Caco-2 (cell line): ENCODE results near the gene FOXRED1. TPM values are rescaled to one million over a fixed set of nuclear protein-coding genes. Genes with fewer than 3 reads are reported as not detected.
A peak's percentile ranks its signal among the peaks of the same experiment; 100 is the strongest.

Experiments used
- BruUV-seq: library from RNA; stranded (reverse); fragments of 400-500 nt; replicated peaks from 2 replicates; lab custom pipeline; 2021; lab: Mats Ljungman, UMichigan
- CTCF ChIA-PET: fragments of 300-600 bp; sonication (Branson Sonifier 250); formaldehyde crosslinking; loops from one replicate; lab custom pipeline; 2022; ENCODE audit warnings: antibody characterized with exemption; lab: Charles Lee
- POLR2A ChIA-PET: fragments of 300-600 bp; sonication (Branson Sonifier 250); formaldehyde crosslinking; loops from one replicate; lab custom pipeline; 2022; ENCODE audit warnings: antibody characterized with exemption; lab: Charles Lee
- DNase-seq, 2 experiments: peaks; one replicate each; pipeline versions ENCODE4 v3.0.0 to v3.0.0-alpha.2; 2020 to 2022
- H3K27me3 ChIP-seq: replicated peaks from 2 replicates; pipeline ENCODE4 v1.6.0; 2011; ENCODE audit warnings: low read length; ENCODE audit not compliant: control insufficient read depth, insufficient read depth
- H3K36me3 ChIP-seq: 2 replicates; pipeline ENCODE4 v1.5.1; 2011; ENCODE audit warnings: low read length; ENCODE audit not compliant: control insufficient read depth, insufficient read depth
- H3K4me1 ChIP-seq: fragments of 250-450 bp; sonication (Bioruptor Pico); 2 replicates; pipeline ENCODE4 v1.5.1; 2020; ENCODE audit warnings: mild to moderate bottlenecking
- H3K4me3 ChIP-seq: 2 replicates; pipeline ENCODE4 v1.5.1; 2011; ENCODE audit warnings: low read depth, mild to moderate bottlenecking, control low read depth, low read length
- H3K9me3 ChIP-seq: fragments of 250-450 bp; sonication (Bioruptor Pico); 2 replicates; pipeline ENCODE4 v1.5.1; 2020; ENCODE audit warnings: mild to moderate bottlenecking, moderate library complexity
- H3K27ac Mint-ChIP-seq: one replicate; pipeline ENCODE4 v1.8.0; 2022; ENCODE audit warnings: mixed read lengths; ENCODE audit not compliant: unreplicated experiment
- H3K27me3 Mint-ChIP-seq: one replicate; pipeline ENCODE4 v1.8.0; 2022; ENCODE audit warnings: mixed read lengths; ENCODE audit not compliant: insufficient read depth, unreplicated experiment
- H3K36me3 Mint-ChIP-seq: one replicate; pipeline ENCODE4 v1.8.0; 2022; ENCODE audit warnings: mild to moderate bottlenecking, mixed read lengths; ENCODE audit not compliant: insufficient read depth, unreplicated experiment
- H3K4me1 Mint-ChIP-seq: one replicate; pipeline ENCODE4 v1.8.0; 2022; ENCODE audit warnings: low read depth, mixed read lengths; ENCODE audit not compliant: unreplicated experiment
- H3K4me3 Mint-ChIP-seq: one replicate; pipeline ENCODE4 v1.8.0; 2022; ENCODE audit warnings: mild to moderate bottlenecking, moderate library complexity, mixed read lengths; ENCODE audit not compliant: unreplicated experiment
- H3K9me3 Mint-ChIP-seq: one replicate; pipeline ENCODE4 v1.8.0; 2022; ENCODE audit warnings: mixed read lengths; ENCODE audit not compliant: unreplicated experiment
- intact Hi-C: fragments of 100-400 bp; cut with micrococcal nuclease; formaldehyde crosslinking; loops from one replicate; pipeline ENCODE4 v1.10.0; 2022; ENCODE audit not compliant: unreplicated experiment
- total RNA-seq: library from RNA; stranded (reverse); gene quantifications from 2 replicates; pipeline ENCODE4 v1.2.3, GENCODE V29; 2022
- TF ChIP-seq, protein P1 (sequence below), 2 experiments: fragments of 200-600 bp in 1 of 2; IDR thresholded peaks; 1 replicate in 1 of 2; 2 replicates in 1 of 2; pipeline versions ENCODE4 v1.5.1 to v1.8.0; 2011 to 2022; ENCODE audit warnings: antibody characterized with exemption in 1 of 2, control low read depth in 1 of 2, inconsistent platforms in 1 of 2, low read depth in 1 of 2, low read length in 1 of 2, mild to moderate bottlenecking in 1 of 2, moderate library complexity in 1 of 2; ENCODE audit not compliant: insufficient read depth in 1 of 2, severe bottlenecking in 1 of 2, unreplicated experiment in 1 of 2

Gene FOXRED1
- total RNA-seq, 1 experiment from 2014 or later: 91.7 TPM

DNA sequence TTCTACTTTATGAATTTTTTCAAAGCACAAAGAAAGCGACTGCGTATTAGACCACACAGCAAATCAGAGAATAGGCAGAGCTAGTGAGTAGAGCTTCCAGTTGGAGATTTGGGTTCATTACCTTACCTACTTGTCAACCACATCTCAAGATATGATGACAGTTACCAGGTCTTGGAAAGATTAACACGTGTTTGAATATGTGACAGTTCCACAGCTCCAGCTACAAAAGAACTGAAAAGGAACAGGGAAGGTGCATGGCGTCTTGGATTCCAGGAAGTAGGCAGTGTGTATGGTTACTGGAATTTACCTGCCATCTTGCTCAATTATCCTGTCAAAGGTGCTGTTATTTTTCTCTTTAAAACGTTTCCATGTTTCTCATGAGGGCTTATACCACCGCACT, 19.3 kb downstream of the FOXRED1 start:
- no peak overlapping the region for H3K4me3 Mint-ChIP-seq
- BruUV-seq: no TSS peak
- no peak overlapping the region for H3K4me3 ChIP-seq
- H3K9me3 ChIP-seq: no peaks in the 10 kb centered on the region
- peaks cover 44% of the 10 kb centered on the region for H3K36me3 Mint-ChIP-seq
- H3K27ac Mint-ChIP-seq: no peak overlapping the region
- no peaks in the 10 kb centered on the region for H3K27me3 Mint-ChIP-seq
- CTCF ChIA-PET: no interaction called here
- H3K27me3 ChIP-seq: no peaks in the 10 kb centered on the region
- H3K4me1 Mint-ChIP-seq: no peaks in the 10 kb centered on the region
- intact Hi-C loops: no loop called here
- TF ChIP-seq, protein P1, sequence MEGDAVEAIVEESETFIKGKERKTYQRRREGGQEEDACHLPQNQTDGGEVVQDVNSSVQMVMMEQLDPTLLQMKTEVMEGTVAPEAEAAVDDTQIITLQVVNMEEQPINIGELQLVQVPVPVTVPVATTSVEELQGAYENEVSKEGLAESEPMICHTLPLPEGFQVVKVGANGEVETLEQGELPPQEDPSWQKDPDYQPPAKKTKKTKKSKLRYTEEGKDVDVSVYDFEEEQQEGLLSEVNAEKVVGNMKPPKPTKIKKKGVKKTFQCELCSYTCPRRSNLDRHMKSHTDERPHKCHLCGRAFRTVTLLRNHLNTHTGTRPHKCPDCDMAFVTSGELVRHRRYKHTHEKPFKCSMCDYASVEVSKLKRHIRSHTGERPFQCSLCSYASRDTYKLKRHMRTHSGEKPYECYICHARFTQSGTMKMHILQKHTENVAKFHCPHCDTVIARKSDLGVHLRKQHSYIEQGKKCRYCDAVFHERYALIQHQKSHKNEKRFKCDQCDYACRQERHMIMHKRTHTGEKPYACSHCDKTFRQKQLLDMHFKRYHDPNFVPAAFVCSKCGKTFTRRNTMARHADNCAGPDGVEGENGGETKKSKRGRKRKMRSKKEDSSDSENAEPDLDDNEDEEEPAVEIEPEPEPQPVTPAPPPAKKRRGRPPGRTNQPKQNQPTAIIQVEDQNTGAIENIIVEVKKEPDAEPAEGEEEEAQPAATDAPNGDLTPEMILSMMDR (IDR thresholded peaks at IDR 0.05; ENCODE audit: insufficient read depth in 1 of 2, low read depth in 1 of 2, low read length in 1 of 2, severe bottlenecking in 1 of 2, unreplicated experiment in 1 of 2): no peak
- H3K4me1 ChIP-seq: peaks cover 12% of the 10 kb centered on the region
- POLR2A ChIA-PET: interaction anchor here (0.6 kb wide), 1 partner anchor 71 kb away, joined by 4 read pairs; no protein-coding TSS in a partner anchor
- peaks cover 3% of the 10 kb centered on the region; the same call in 1 of the 2 replicates for H3K36me3 ChIP-seq
- no peaks in the 10 kb centered on the region for H3K9me3 Mint-ChIP-seq
- DNase-seq: no peak

DNA sequence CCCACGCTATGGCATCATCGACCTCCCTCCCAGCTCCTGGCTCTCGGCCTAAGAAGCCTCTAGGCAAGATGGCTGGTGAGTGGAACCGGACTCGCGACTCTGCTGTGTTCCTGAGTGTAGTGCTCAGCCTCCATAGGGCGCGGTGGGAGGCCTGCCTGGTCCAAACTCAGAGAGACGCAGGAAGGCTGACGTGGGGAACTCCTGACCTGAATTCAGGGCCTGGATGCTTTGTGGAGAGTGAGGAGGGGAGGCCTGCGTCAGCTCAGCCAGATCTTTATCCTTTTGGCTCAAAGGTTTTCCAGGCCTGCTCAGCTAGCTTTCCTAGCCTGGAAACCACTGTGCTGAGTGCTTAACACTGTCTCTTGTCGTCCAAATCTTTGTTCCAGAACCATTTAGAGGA, 21.9 kb downstream of the FOXRED1 start:
- Mint-ChIP-seq H3K4me1 (no peaks in the 10 kb centered on the region), H3K9me3 (no peaks in the 10 kb centered on the region), H3K27ac (peak overlapping the region; percentile 27), H3K27me3 (no peaks in the 10 kb centered on the region), H3K36me3 (peaks cover 52% of the 10 kb centered on the region), H3K4me3 (no peak overlapping the region)
- H3K36me3 ChIP-seq: peaks cover 6% of the 10 kb centered on the region; the same call in 1 of the 2 replicates
- TF ChIP-seq, protein P1 (IDR thresholded peaks at IDR 0.05; ENCODE audit: insufficient read depth in 1 of 2, low read depth in 1 of 2, low read length in 1 of 2, severe bottlenecking in 1 of 2, unreplicated experiment in 1 of 2): no peak
- CTCF ChIA-PET: no interaction called here
- peaks cover 12% of the 10 kb centered on the region for H3K4me1 ChIP-seq
- no peaks in the 10 kb centered on the region for H3K27me3 ChIP-seq
- BruUV-seq: no TSS peak
- H3K9me3 ChIP-seq: no peaks in the 10 kb centered on the region
- POLR2A ChIA-PET: no interaction called here
- H3K4me3 ChIP-seq: no peak overlapping the region
- intact Hi-C loops: no loop called here
- DNase-seq: no peak

DNA sequence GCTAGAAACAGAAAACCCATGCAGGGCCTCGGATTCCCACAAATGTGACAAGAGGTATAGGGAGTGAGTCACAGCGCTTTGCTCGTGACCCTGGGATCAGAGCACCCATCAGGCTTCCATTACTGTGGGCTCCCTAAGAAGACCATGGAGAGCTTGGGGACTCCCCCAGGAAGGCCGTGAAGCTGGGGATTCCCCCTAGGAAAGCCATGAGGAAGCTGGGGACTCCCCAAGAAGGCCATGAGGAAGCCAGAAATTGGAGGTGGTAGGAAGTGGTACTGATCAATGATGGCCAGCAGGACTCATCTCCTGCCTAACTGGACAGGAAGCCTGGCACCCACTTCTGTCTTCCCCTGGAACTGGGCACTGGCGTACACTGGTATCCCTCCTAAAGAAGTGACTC, 24.8 kb downstream of the FOXRED1 start:
- TF ChIP-seq, protein P1 (IDR thresholded peaks at IDR 0.05; ENCODE audit: insufficient read depth in 1 of 2, low read depth in 1 of 2, low read length in 1 of 2, severe bottlenecking in 1 of 2, unreplicated experiment in 1 of 2): no peak
- no peak overlapping the region for H3K4me3 ChIP-seq
- H3K27me3 Mint-ChIP-seq: no peaks in the 10 kb centered on the region
- H3K4me3 Mint-ChIP-seq: no peak overlapping the region
- POLR2A ChIA-PET: no interaction called here
- H3K4me1 ChIP-seq: peaks cover 12% of the 10 kb centered on the region
- peaks cover 8% of the 10 kb centered on the region for H3K36me3 ChIP-seq
- DNase-seq: no peak
- CTCF ChIA-PET: no interaction called here
- no peaks in the 10 kb centered on the region for H3K4me1 Mint-ChIP-seq
- H3K9me3 ChIP-seq: no peaks in the 10 kb centered on the region
- no peaks in the 10 kb centered on the region for H3K9me3 Mint-ChIP-seq
- no TSS peak for BruUV-seq
- H3K27me3 ChIP-seq: no peaks in the 10 kb centered on the region
- peaks cover 53% of the 10 kb centered on the region for H3K36me3 Mint-ChIP-seq
- H3K27ac Mint-ChIP-seq: no peak overlapping the region
- intact Hi-C loops: no loop called here
